Right ventricle myocardium superior (tissue), 1 donor: ENCODE results near the gene CRTC3. TPM values are rescaled to one million over a fixed set of nuclear protein-coding genes. Genes with fewer than 3 reads are reported as not detected.

Experiments used
- total RNA-seq: library from RNA; stranded (reverse); fragmentation: NEBNext Ultra II Directional; extraction: Animal tissue kit (Norgen Biotek cat#: 25700); gene quantifications from one replicate; pipeline ENCODE4 v1.2.1, GENCODE V29; 2021
- donor health status: DM: no; HTN: yes; CAD: no; lungs with severe emphysema.

CRTC3 gene
- total RNA-seq, 1 donor from 2014 or later: 27.2 TPM

Other genes starting within 250 kb of the CRTC3 start
- gene ZNF774, start 177.6 kb upstream of the CRTC3 start, total RNA-seq: 2.2 TPM
- 39.4 TPM for gene IQGAP1, start 141.7 kb upstream of the CRTC3 start, total RNA-seq
- gene BLM, start 187.4 kb downstream of the CRTC3 start, total RNA-seq: 37.0 TPM